GM18517 (cell line): ENCODE data around the gene PRR20G.

ENCODE experiments used
- ATAC-seq: cut with Tn5 transposase; IDR thresholded peaks from one replicate; pipeline ENCODE4 v1.9.1; 2021; ENCODE audit warnings: mild to moderate bottlenecking, moderate library complexity; ENCODE audit not compliant: unreplicated experiment

The PRR20G gene

DNA sequence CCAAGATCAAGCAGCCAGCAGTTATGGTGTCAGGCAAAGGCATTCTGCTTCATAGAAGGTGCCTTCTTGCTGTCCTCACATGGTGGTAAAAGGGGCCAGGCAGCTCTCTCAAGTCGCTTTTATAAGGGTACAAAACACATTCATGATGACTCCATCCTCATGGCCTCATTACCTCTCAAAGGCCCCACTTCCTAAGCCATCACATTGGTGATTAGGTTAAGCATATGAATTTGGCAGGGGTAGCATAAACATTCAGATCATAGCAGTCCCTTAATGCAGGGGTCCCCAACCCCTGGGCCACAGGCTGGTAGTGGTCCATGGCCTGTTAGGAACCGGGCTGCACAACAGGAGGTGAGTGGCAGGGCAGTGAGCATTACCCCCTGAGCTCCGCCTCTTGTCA, 52.1 kb downstream of the PRR20G start:
- ATAC-seq: no peak

DNA sequence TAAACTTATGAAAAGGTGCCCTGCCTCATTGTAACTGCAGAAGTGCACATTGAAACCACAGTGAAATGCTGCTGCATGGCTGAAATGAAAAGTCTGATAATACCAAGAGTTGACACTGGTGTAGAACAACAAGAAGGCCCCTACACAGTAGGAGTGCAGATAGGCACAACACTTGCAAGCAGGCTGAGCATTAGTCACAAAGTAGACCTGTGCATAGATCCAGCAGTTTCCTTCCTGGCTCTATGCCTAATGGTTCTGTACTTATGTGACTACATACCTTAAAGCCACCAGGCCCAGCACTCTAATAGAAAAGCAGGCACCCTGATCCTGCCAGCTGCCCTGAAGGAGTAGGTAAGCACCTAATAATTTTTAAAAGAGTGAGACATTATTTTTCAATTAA, 53.1 kb downstream of the PRR20G start:
- no peak for ATAC-seq
